H1 (cell line): ENCODE results near the gene GRIN2C. TPM values are rescaled to one million over a fixed set of nuclear protein-coding genes. Genes with fewer than 3 reads are reported as not detected.

Experiments
- CTCF ChIA-PET: fragments of 300-600 bp; sonication (Branson Sonifier 250); formaldehyde crosslinking; loops from one replicate; lab custom pipeline; 2021; ENCODE audit not compliant: partially characterized antibody; lab: Charles Lee
- POLR2A ChIA-PET: fragments of 300-600 bp; sonication (Branson Sonifier 250); formaldehyde crosslinking; loops from one replicate; lab custom pipeline; 2021; ENCODE audit warnings: inconsistent platforms; ENCODE audit not compliant: partially characterized antibody; lab: Charles Lee
- DNase-seq, 2 experiments: peaks; one replicate each; pipeline versions ENCODE4 v3.0.0 to v3.0.0-alpha.2; 2010 to 2022; ENCODE audit warnings: low spot score in 2 of 2, low read depth in 1 of 2, mixed read lengths in 1 of 2
- FAIRE-seq: peaks from 2 replicates; lab custom pipeline; 2011; peaks lifted over from hg19 to GRCh38; lab: Jason Lieb, UNC
- H2AFZ ChIP-seq: 2 replicates; pipeline ENCODE4 v1.8.1; 2012; ENCODE audit warnings: low read length, inconsistent platforms
- H2AK5ac ChIP-seq: 2 replicates; pipeline ENCODE4 v1.6.1; 2013; ENCODE audit warnings: low read depth, low read length
- H2BK120ac ChIP-seq: replicated peaks from 2 replicates; pipeline ENCODE3; 2013; ENCODE audit warnings: low read depth, low read length, inconsistent platforms
- H2BK12ac ChIP-seq: 2 replicates; pipeline ENCODE4 v1.6.1; 2013; ENCODE audit warnings: low read depth, low read length
- H2BK15ac ChIP-seq: 2 replicates; pipeline ENCODE4 v1.6.1; 2013; ENCODE audit warnings: low read length
- H2BK20ac ChIP-seq: 2 replicates; pipeline ENCODE4 v1.6.1; 2013; ENCODE audit warnings: low read length
- H2BK5ac ChIP-seq: 2 replicates; pipeline ENCODE4 v1.6.1; 2013; ENCODE audit warnings: low read depth, low read length
- H3K14ac ChIP-seq: 2 replicates; pipeline ENCODE4 v1.6.1; 2013; ENCODE audit warnings: inconsistent platforms; ENCODE audit not compliant: insufficient read length
- H3K18ac ChIP-seq: 2 replicates; pipeline ENCODE4 v1.6.1; 2013; ENCODE audit warnings: low read length; ENCODE audit errors: extremely low read depth
- H3K23ac ChIP-seq: 2 replicates; pipeline ENCODE4 v1.6.1; 2013; ENCODE audit warnings: inconsistent platforms; ENCODE audit not compliant: insufficient read length
- H3K23me2 ChIP-seq: 2 replicates; pipeline ENCODE4 v1.6.1; 2013; ENCODE audit warnings: low read depth, low read length
- H3K27ac ChIP-seq: 2 replicates; pipeline ENCODE4 v1.6.1; 2011; ENCODE audit warnings: low read depth, low read length, inconsistent platforms
- H3K27me3 ChIP-seq, 4 experiments: replicated peaks in 1 of 4; 1 replicate in 1 of 4; 2 replicates in 3 of 4; pipeline versions ENCODE4 v1.6.1 to v1.8.1; 2011 to 2013; ENCODE audit warnings: low read length in 3 of 4, mild to moderate bottlenecking in 3 of 4, inconsistent platforms in 2 of 4, mixed read lengths in 2 of 4, moderate library complexity in 1 of 4; ENCODE audit not compliant: control insufficient read depth in 3 of 4, insufficient read depth in 3 of 4; ENCODE audit errors: extremely low read depth in 1 of 4
- H3K36me3 ChIP-seq, 4 experiments: 2 replicates each; pipeline versions ENCODE4 v1.6.1 to v1.8.1; 2011 to 2013; ENCODE audit warnings: mild to moderate bottlenecking in 4 of 4, low read length in 3 of 4, moderate library complexity in 2 of 4, control low read depth in 1 of 4, inconsistent platforms in 1 of 4; ENCODE audit not compliant: insufficient read depth in 4 of 4, control insufficient read depth in 2 of 4
- H3K4ac ChIP-seq: replicated peaks from 2 replicates; pipeline ENCODE3; 2013; ENCODE audit warnings: low read length, low read depth, mixed read lengths, inconsistent platforms; ENCODE audit not compliant: insufficient read length
- H3K4me1 ChIP-seq, 4 experiments: replicated peaks in 1 of 4; 1 replicate in 1 of 4; 2 replicates in 3 of 4; pipeline versions ENCODE4 v1.6.1 to v1.8.1; 2011 to 2013; ENCODE audit warnings: low read length in 3 of 4, inconsistent platforms in 2 of 4, mixed read lengths in 1 of 4; ENCODE audit not compliant: insufficient read depth in 4 of 4, control insufficient read depth in 3 of 4
- H3K4me2 ChIP-seq, 2 experiments: 2 replicates each; pipeline versions ENCODE4 v1.6.1 to v1.8.1; 2011 to 2013; ENCODE audit warnings: low read depth in 2 of 2, low read length in 2 of 2, control low read depth in 1 of 2, inconsistent platforms in 1 of 2, mild to moderate bottlenecking in 1 of 2; ENCODE audit not compliant: insufficient read depth in 1 of 2
- H3K4me3 ChIP-seq, 4 experiments: fragments of 200-600, 300-600 bp in 1 of 4; sonication (generic), shearing (Covaris generic), sonication (Bioruptor Twin) in 1 of 4; 2 replicates each; pipeline versions ENCODE4 v1.5.1 to v1.8.1; 2011 to 2016; ENCODE audit warnings: low read length in 4 of 4, low read depth in 3 of 4, control low read depth in 2 of 4, inconsistent platforms in 2 of 4, mild to moderate bottlenecking in 2 of 4, mixed read lengths in 1 of 4, moderate library complexity in 1 of 4; ENCODE audit not compliant: insufficient read depth in 2 of 4; ENCODE audit errors: extremely low read depth in 1 of 4
- H3K56ac ChIP-seq: replicated peaks from 2 replicates; pipeline ENCODE3; 2013; ENCODE audit warnings: low read depth, mild to moderate bottlenecking, mixed read lengths, low read length, inconsistent platforms; ENCODE audit not compliant: insufficient read length
- H3K79me1 ChIP-seq: 2 replicates; pipeline ENCODE4 v1.6.1; 2013; ENCODE audit warnings: low read depth, low read length, control low read depth
- H3K79me2 ChIP-seq, 2 experiments: 2 replicates each; pipeline versions ENCODE4 v1.6.1 to v1.8.1; 2012 to 2013; ENCODE audit warnings: low read length in 2 of 2, mild to moderate bottlenecking in 2 of 2, inconsistent platforms in 1 of 2; ENCODE audit not compliant: insufficient read depth in 2 of 2, control insufficient read depth in 1 of 2
- H3K9ac ChIP-seq, 4 experiments: replicated peaks in 1 of 4; 1 replicate in 1 of 4; 2 replicates in 3 of 4; pipeline versions ENCODE4 v1.6.1 to v1.8.1; 2011 to 2013; ENCODE audit warnings: low read depth in 3 of 4, low read length in 3 of 4, control low read depth in 2 of 4, mild to moderate bottlenecking in 2 of 4, moderate library complexity in 2 of 4, inconsistent platforms in 1 of 4; ENCODE audit errors: extremely low read depth in 1 of 4
- H3K9me3 ChIP-seq, 2 experiments: 2 replicates each; pipeline versions ENCODE4 v1.6.1 to v1.8.1; 2012 to 2013; ENCODE audit warnings: mild to moderate bottlenecking in 2 of 2, moderate library complexity in 2 of 2, control low read depth in 1 of 2, inconsistent platforms in 1 of 2, low read depth in 1 of 2, low read length in 1 of 2, mixed read lengths in 1 of 2; ENCODE audit not compliant: insufficient read depth in 2 of 2
- H4K20me1 ChIP-seq, 2 experiments: replicated peaks in 1 of 2; 2 replicates each; pipeline versions ENCODE3 to v1.8.1; 2011 to 2013; ENCODE audit warnings: inconsistent platforms in 2 of 2, low read length in 2 of 2, mild to moderate bottlenecking in 1 of 2; ENCODE audit not compliant: insufficient read depth in 2 of 2, control insufficient read depth in 1 of 2
- H4K5ac ChIP-seq: 2 replicates; pipeline ENCODE4 v1.6.1; 2013; ENCODE audit warnings: low read length, low read depth, mixed read lengths, inconsistent platforms; ENCODE audit not compliant: insufficient read length
- H4K8ac ChIP-seq: 2 replicates; pipeline ENCODE4 v1.8.0; 2013; ENCODE audit warnings: mild to moderate bottlenecking, moderate library complexity, low read length, inconsistent platforms; ENCODE audit not compliant: insufficient read depth; ENCODE audit errors: extremely low read depth
- H4K91ac ChIP-seq: replicated peaks from 2 replicates; pipeline ENCODE3; 2013; ENCODE audit warnings: low read length, mixed read lengths, inconsistent platforms; ENCODE audit not compliant: insufficient read length
- ASH2L ChIP-seq: fragments of 200-600, 300-600 bp; sonication (generic); IDR thresholded peaks from one replicate; pipeline ENCODE4 v1.7.1; 2017; ENCODE audit warnings: low read length
- BCL11A ChIP-seq, 2 experiments: IDR thresholded peaks; one replicate each; pipeline ENCODE4 v1.6.1; 2011; ENCODE audit warnings: low read depth in 2 of 2, low read length in 2 of 2, mild to moderate bottlenecking in 2 of 2
- KDM1A ChIP-seq: fragments of 200-600, 300-600 bp; sonication (generic); IDR thresholded peaks from 2 replicates; pipeline ENCODE4 v1.7.1; 2016; ENCODE audit warnings: mild to moderate bottlenecking, low read length, borderline replicate concordance
- KDM4A ChIP-seq: IDR thresholded peaks from one replicate; pipeline ENCODE4 v1.7.1; 2012; ENCODE audit warnings: low read depth, mild to moderate bottlenecking, moderate library complexity, low read length, inconsistent platforms; ENCODE audit not compliant: severe bottlenecking
- KDM5A ChIP-seq: fragments of 200-600 bp; IDR thresholded peaks from 2 replicates; pipeline ENCODE4 v1.7.1; 2012; ENCODE audit warnings: mild to moderate bottlenecking, low read length, inconsistent platforms, mixed read lengths
- MAX ChIP-seq: IDR thresholded peaks from 2 replicates; pipeline ENCODE4 v1.6.1; 2012; ENCODE audit warnings: inconsistent platforms
- POU5F1 ChIP-seq: IDR thresholded peaks from 2 replicates; pipeline ENCODE4 v1.6.1; 2011; ENCODE audit warnings: low read depth, mild to moderate bottlenecking, low read length, moderate library complexity
- YY1 ChIP-seq: IDR thresholded peaks from 2 replicates; pipeline ENCODE4 v1.6.1; 2011; ENCODE audit warnings: low read depth, mild to moderate bottlenecking, low read length
- WGBS, 2 experiments: shearing (Covaris generic) in 1 of 2; methylation state at CpG; one replicate each; pipeline versions ENCODE4 v1.1.6 to v1.1.7; 2013 to 2015; ENCODE audit warnings: low lambda C conversion rate in 2 of 2, mixed read lengths in 2 of 2, inconsistent platforms in 1 of 2, low coverage in 1 of 2, missing lambda C conversion rate in 1 of 2; ENCODE audit not compliant: insufficient replicate concordance in 2 of 2, insufficient coverage in 1 of 2, insufficient read length in 1 of 2; ENCODE audit errors: extremely low coverage in 1 of 2, missing lambda C conversion rate in 1 of 2; 5-methylcytosine and 5-hydroxymethylcytosine counted together
- polyA plus RNA-seq, 7 experiments: library from polyadenylated mRNA; depleted of rRNA in 3 of 7; stranded (reverse) in 5 of 7; unstranded in 2 of 7; fragments of >200 nt in 5 of 7; fragments of 200-250 nt in 2 of 7; gene quantifications; 1 replicate in 5 of 7; 2 replicates in 1 of 7; 4 replicates in 1 of 7; pipeline versions ENCODE4 v1.2.1 to v1.2.3, GENCODE V29; 2011 to 2013; ENCODE audit warnings: missing spikeins in 2 of 7, mixed read lengths in 2 of 7
- total RNA-seq: library from RNA; stranded (reverse); fragmentation: NEBNext Ultra II Directional; extraction: Animal tissue kit (Norgen Biotek cat#: 25700); gene quantifications from 2 replicates; pipeline ENCODE4 v1.2.1, GENCODE V29; 2021

GRIN2C gene
- total and polyA plus RNA-seq, 2 of the 8 experiments (the other 6 are each of a cell fraction or from before 2014, with no cell fraction given) = 0.06 to 0.07 TPM

GRCh38 chr17:74890554-74890953, 30.9 kb upstream of the GRIN2C start:
- FAIRE-seq (no peak), DNase-seq (no peak)
- POLR2A ChIA-PET = interaction anchor here (1.0 to 1.8 kb wide), 2 partner anchors 14 to 18 kb away, joined by 4 to 5 read pairs; partner anchors contain the start of gene FDXR
- Histone ChIP-seq H3K56ac (no peak overlapping the region), H3K79me2 (no peaks in the 10 kb centered on the region), H3K4me2 (no peak overlapping the region), H3K4ac (no peak overlapping the region), H3K79me1 (no peaks in the 10 kb centered on the region), H3K18ac (no peak overlapping the region), H4K91ac (no peak overlapping the region), H2BK15ac (no peak overlapping the region), H2BK20ac (no peak overlapping the region), H3K23ac (no peak overlapping the region), H3K4me1 (peaks cover 0 to 10% (median 4%) of the 10 kb centered on the region in 4 experiments; a peak in 4 of 7 replicates), H2BK12ac (no peak overlapping the region), H3K9ac (no peak overlapping the region), H3K23me2 (peaks cover 13% of the 10 kb centered on the region), H2AK5ac (no peak overlapping the region), H4K8ac (no peak overlapping the region), H3K4me3 (no peak overlapping the region), H3K36me3 (no peaks in the 10 kb centered on the region), H2BK120ac (no peak overlapping the region), H2AFZ (no peak overlapping the region), H3K9me3 (no peaks in the 10 kb centered on the region), H4K5ac (no peak overlapping the region), H2BK5ac (no peak overlapping the region), H4K20me1 (peaks cover 0 to 2% of the 10 kb centered on the region in 2 experiments), H3K27ac (no peak overlapping the region), H3K27me3 (peaks cover 16 to 37% (median 31%) of the 10 kb centered on the region in 4 experiments; a peak in 6 of 7 replicates), H3K14ac (no peak overlapping the region)
- CTCF ChIA-PET = interaction anchor here (0.6 to 2.5 kb wide), 10 partner anchors 10 to 891 kb away, joined by 3 to 12 read pairs (median 4); no protein-coding TSS in a partner anchor
- TF ChIP-seq POU5F1 (no peak), KDM4A (no peak), KDM1A (no peak), MAX (no peak), BCL11A (IDR thresholded peaks at IDR 0.05; ENCODE audit: low read depth in 2 of 2, low read length in 2 of 2) (no peak), YY1 (no peak), KDM5A (no peak), ASH2L (no peak)
- 86% methylated on average over 7 of the region's 7 CpGs; no CpG with 5 or more reads in 1 of the 2 experiments for WGBS, 2 experiments
